ENCODE measurements around the gene PLXNA4. TPM values are rescaled to one million over a fixed set of nuclear protein-coding genes. Genes with fewer than 3 reads are reported as not detected.

Gene PLXNA4
- total RNA-seq, 1 donor from 2014 or later, result 67.7 TPM

GRCh38 chr7:132476541-132476940 lies 99.7 kb downstream of the PLXNA4 start:
- FAIRE-seq, result no peak
- DNase-seq (ENCODE audit: low spot score in 2 of 2), result no peak

GRCh38 chr7:132475669-132476116 lies 100.6 kb downstream of the PLXNA4 start:
- no peak for FAIRE-seq
- no peak for DNase-seq (ENCODE audit: low spot score in 2 of 2)

- no peak for DNase-seq (ENCODE audit: low spot score in 2 of 2)
- FAIRE-seq, result no peak
Observed at GRCh38 chr7:132475037-132475668, 101.1 kb downstream of the PLXNA4 start.

GRCh38 chr7:132472463-132473120 lies 103.7 kb downstream of the PLXNA4 start:
- FAIRE-seq, result no peak

GRCh38 chr7:132471515-132471914 lies 104.8 kb downstream of the PLXNA4 start:
- DNase-seq (ENCODE audit: low spot score in 2 of 2), result no peak
- no peak for FAIRE-seq

More at GRCh38 chr7:132472463-132473120, 103.7 kb downstream of the PLXNA4 start:
- no peak for DNase-seq (ENCODE audit: low spot score in 2 of 2)

- DNase-seq (ENCODE audit: low spot score in 2 of 2), result no peak
- no peak for FAIRE-seq
Observed at GRCh38 chr7:132469681-132470080, 106.6 kb downstream of the PLXNA4 start.

GRCh38 chr7:132469264-132469663 lies 107.0 kb downstream of the PLXNA4 start:
- no peak for FAIRE-seq
- no peak for DNase-seq (ENCODE audit: low spot score in 2 of 2)

- DNase-seq (ENCODE audit: low spot score in 2 of 2) (no peak), FAIRE-seq (no peak)
Observed at GRCh38 chr7:132466367-132466766, 109.9 kb downstream of the PLXNA4 start.

- FAIRE-seq (no peak), DNase-seq (ENCODE audit: low spot score in 2 of 2) (no peak)
Observed at GRCh38 chr7:132465516-132465915, 110.8 kb downstream of the PLXNA4 start.

- DNase-seq (ENCODE audit: low spot score in 2 of 2), result no peak
- no peak for FAIRE-seq
Observed at GRCh38 chr7:132464740-132465139, 111.5 kb downstream of the PLXNA4 start.

GRCh38 chr7:132463922-132464321 lies 112.3 kb downstream of the PLXNA4 start:
- FAIRE-seq (no peak), DNase-seq (ENCODE audit: low spot score in 2 of 2) (no peak)

GRCh38 chr7:132462478-132462877 lies 113.8 kb downstream of the PLXNA4 start:
- DNase-seq (ENCODE audit: low spot score in 2 of 2) (no peak), FAIRE-seq (no peak)

- no peak for FAIRE-seq
- DNase-seq (ENCODE audit: low spot score in 2 of 2), result no peak
Observed at GRCh38 chr7:132461032-132461592, 115.2 kb downstream of the PLXNA4 start.

GRCh38 chr7:132458729-132459128 lies 117.5 kb downstream of the PLXNA4 start:
- no peak for DNase-seq (ENCODE audit: low spot score in 2 of 2)
- no peak for FAIRE-seq

- DNase-seq (ENCODE audit: low spot score in 2 of 2) (no peak), FAIRE-seq (no peak)
Observed at GRCh38 chr7:132457658-132458057, 118.6 kb downstream of the PLXNA4 start.

GRCh38 chr7:132456418-132456817 lies 119.9 kb downstream of the PLXNA4 start:
- FAIRE-seq (no peak), DNase-seq (ENCODE audit: low spot score in 2 of 2) (no peak)

GRCh38 chr7:132455378-132455777 lies 120.9 kb downstream of the PLXNA4 start:
- FAIRE-seq (no peak), DNase-seq (ENCODE audit: low spot score in 2 of 2) (no peak)

GRCh38 chr7:132453826-132454225 lies 122.4 kb downstream of the PLXNA4 start:
- no peak for FAIRE-seq
- no peak for DNase-seq (ENCODE audit: low spot score in 2 of 2)

GRCh38 chr7:132451161-132451560 lies 125.1 kb downstream of the PLXNA4 start:
- no peak for DNase-seq (ENCODE audit: low spot score in 2 of 2)
- FAIRE-seq, result no peak

GRCh38 chr7:132450696-132451095 lies 125.6 kb downstream of the PLXNA4 start:
- FAIRE-seq (no peak), DNase-seq (ENCODE audit: low spot score in 2 of 2) (no peak)

GRCh38 chr7:132450188-132450587 lies 126.1 kb downstream of the PLXNA4 start:
- DNase-seq (ENCODE audit: low spot score in 2 of 2) (no peak), FAIRE-seq (no peak)

Measured in frontal cortex (tissue), 4 donors.